Endothelial cell (in vitro differentiated cells): ENCODE measurements around the gene DISC1. TPM values are rescaled to one million over a fixed set of nuclear protein-coding genes. Genes with fewer than 3 reads are reported as not detected.
"Not testable (repeated sequence)": the region's sequence is repeated elsewhere in the genome, so short reads cannot be mapped to it uniquely, and the experiment has no call there.

Experiments used
- DNase-seq: peaks from one replicate; pipeline ENCODE4 v3.0.0; 2021; ENCODE audit warnings: low spot score
- H3K27ac Mint-ChIP-seq: one replicate; pipeline ENCODE4 v1.8.0; 2021; ENCODE audit warnings: mixed read lengths, inconsistent platforms; ENCODE audit not compliant: unreplicated experiment
- H3K27me3 Mint-ChIP-seq: one replicate; pipeline ENCODE4 v1.8.0; 2021; ENCODE audit warnings: mild to moderate bottlenecking, moderate library complexity, mixed read lengths, inconsistent platforms; ENCODE audit not compliant: unreplicated experiment
- H3K36me3 Mint-ChIP-seq: one replicate; pipeline ENCODE4 v1.8.0; 2021; ENCODE audit warnings: mild to moderate bottlenecking, low read depth, mixed read lengths, inconsistent platforms; ENCODE audit not compliant: unreplicated experiment
- H3K4me1 Mint-ChIP-seq: one replicate; pipeline ENCODE4 v1.8.0; 2021; ENCODE audit warnings: mild to moderate bottlenecking, mixed read lengths, inconsistent platforms; ENCODE audit not compliant: unreplicated experiment
- H3K4me3 Mint-ChIP-seq: one replicate; pipeline ENCODE4 v1.8.0; 2021; ENCODE audit warnings: mild to moderate bottlenecking, mixed read lengths, inconsistent platforms; ENCODE audit not compliant: unreplicated experiment
- H3K9me3 Mint-ChIP-seq: one replicate; pipeline ENCODE4 v1.8.0; 2021; ENCODE audit warnings: mixed read lengths, inconsistent platforms; ENCODE audit not compliant: unreplicated experiment
- CTCF ChIP-seq: fragments of 200-600 bp; sonication (generic); IDR thresholded peaks from one replicate; pipeline ENCODE4 v1.5.0; 2021; ENCODE audit warnings: antibody characterized with exemption; ENCODE audit not compliant: unreplicated experiment
- total RNA-seq: library from RNA; stranded (reverse); fragmentation: NEBNext Ultra II Directional; extraction: Animal tissue kit (Norgen Biotek cat#: 25700); gene quantifications from one replicate; pipeline ENCODE4 v1.2.1, GENCODE V29; 2021; ENCODE audit not compliant: unreplicated experiment

The DISC1 gene
- total RNA-seq, 1 donor from 2014 or later: 82.5 TPM

DNA sequence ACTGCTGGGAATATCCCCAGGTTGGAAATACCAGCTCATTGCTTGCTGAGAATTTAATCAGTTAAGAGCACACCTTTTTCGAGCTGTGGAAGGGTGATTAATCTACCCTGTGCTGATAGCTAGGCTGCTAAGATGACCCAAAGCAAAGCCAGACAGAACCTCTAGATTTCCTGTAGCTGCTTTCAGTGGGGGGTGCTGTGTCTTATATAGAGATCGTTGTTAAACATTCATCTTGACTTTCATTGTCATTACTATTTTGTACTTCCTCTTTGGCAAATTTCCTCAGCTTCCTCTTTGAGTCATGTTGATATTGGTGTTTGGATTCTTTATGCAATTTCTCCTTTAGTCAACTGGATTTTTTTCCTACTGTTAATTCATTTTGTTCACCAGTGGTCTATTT lies 155.3 kb downstream of the DISC1 start:
- Mint-ChIP-seq H3K36me3 (peaks cover 15% of the 10 kb centered on the region), H3K4me3 (no peak overlapping the region), H3K27me3 (peaks cover 2% of the 10 kb centered on the region), H3K27ac (no peak overlapping the region), H3K4me1 (peaks cover 31% of the 10 kb centered on the region), H3K9me3 (no peaks in the 10 kb centered on the region)
- no peak for TF ChIP-seq CTCF
- no peak for DNase-seq

- not testable (repeated sequence) for DNase-seq, H3K27ac Mint-ChIP-seq, H3K4me3 Mint-ChIP-seq, H3K27me3 Mint-ChIP-seq, H3K9me3 Mint-ChIP-seq
- Mint-ChIP-seq H3K36me3 (peaks cover 33% of the 10 kb centered on the region), H3K4me1 (peaks cover 10% of the 10 kb centered on the region)
Observed at GRCh38 chr1:231785073-231785472, 158.5 kb downstream of the DISC1 start.

- peaks cover 10% of the 10 kb centered on the region for H3K4me1 Mint-ChIP-seq
- no peaks in the 10 kb centered on the region for H3K27me3 Mint-ChIP-seq
- no peaks in the 10 kb centered on the region for H3K9me3 Mint-ChIP-seq
- H3K27ac Mint-ChIP-seq: no peak overlapping the region
- H3K4me3 Mint-ChIP-seq: peak overlapping the region; percentile 61
- DNase-seq: no peak
- TF ChIP-seq CTCF: no peak
- H3K36me3 Mint-ChIP-seq: peaks cover 37% of the 10 kb centered on the region
Observed at GRCh38 chr1:231786126-231786525, 159.5 kb downstream of the DISC1 start.

- H3K9me3 Mint-ChIP-seq: no peaks in the 10 kb centered on the region
- no peak overlapping the region for H3K4me3 Mint-ChIP-seq
- DNase-seq: no peak
- peaks cover 4% of the 10 kb centered on the region for H3K27me3 Mint-ChIP-seq
- no peaks in the 10 kb centered on the region for H3K4me1 Mint-ChIP-seq
- H3K27ac Mint-ChIP-seq: no peak overlapping the region
- peaks cover 40% of the 10 kb centered on the region for H3K36me3 Mint-ChIP-seq
- TF ChIP-seq CTCF: no peak
Observed at GRCh38 chr1:231792634-231793033, 166.0 kb downstream of the DISC1 start.

DNA sequence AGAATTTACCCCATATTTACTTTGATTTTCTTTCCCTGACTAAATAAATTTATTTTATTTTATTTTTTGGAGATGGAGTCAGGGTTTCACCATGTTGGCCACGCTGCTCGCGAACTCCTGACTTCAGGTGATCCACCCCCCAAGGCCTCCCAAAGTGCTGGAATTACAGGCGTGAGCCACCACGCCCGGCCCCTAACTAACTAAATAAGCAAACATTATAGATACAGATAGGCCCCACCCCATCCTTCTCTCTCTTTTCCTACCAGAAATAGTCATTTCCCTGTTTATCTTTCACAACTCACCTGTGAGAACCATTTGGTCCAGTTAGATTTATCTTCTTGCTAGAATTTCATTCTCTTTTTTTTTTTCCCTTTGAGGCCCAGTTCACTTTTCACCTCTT lies 167.3 kb downstream of the DISC1 start:
- no peaks in the 10 kb centered on the region for H3K4me1 Mint-ChIP-seq
- no peak for TF ChIP-seq CTCF

GRCh38 chr1:231796141-231796540 lies 169.6 kb downstream of the DISC1 start:
- no peak for DNase-seq
- peaks cover 3% of the 10 kb centered on the region for H3K4me1 Mint-ChIP-seq
- H3K4me3 Mint-ChIP-seq: no peak overlapping the region
- peaks cover 13% of the 10 kb centered on the region for H3K27me3 Mint-ChIP-seq
- no peak overlapping the region for H3K27ac Mint-ChIP-seq
- no peak for TF ChIP-seq CTCF
- H3K9me3 Mint-ChIP-seq: peaks cover 8% of the 10 kb centered on the region
- H3K36me3 Mint-ChIP-seq: peaks cover 49% of the 10 kb centered on the region

More for the DNA sequence above, 167.3 kb downstream of the DISC1 start:
- Mint-ChIP-seq H3K36me3 (peaks cover 39% of the 10 kb centered on the region), H3K27ac (no peak overlapping the region), H3K4me3 (no peak overlapping the region), H3K9me3 (no peaks in the 10 kb centered on the region), H3K27me3 (peaks cover 4% of the 10 kb centered on the region)
- DNase-seq: no peak
